ENCODE data around the gene STK32A.

STK32A gene

DNA sequence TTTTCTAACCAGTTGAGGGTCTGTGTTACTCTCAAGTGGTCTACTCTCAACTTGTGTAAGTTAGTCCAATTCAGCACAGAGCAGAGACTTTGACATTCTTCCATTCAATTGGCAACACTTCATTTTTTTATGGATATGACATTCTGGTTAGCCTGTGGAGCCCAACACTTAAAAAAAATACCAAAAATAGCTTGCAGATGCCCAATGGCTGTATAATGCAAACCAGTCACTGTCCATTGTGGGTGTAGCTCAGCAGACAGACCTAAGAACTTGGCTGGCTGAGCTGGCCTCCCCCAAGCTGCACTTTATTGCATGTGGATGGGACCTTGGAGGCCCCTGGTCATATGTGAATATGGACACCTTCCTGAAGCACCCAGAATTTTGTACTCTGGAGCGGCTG is 171.8 kb downstream of the STK32A start:
- H3K4me3 ChIP-seq (ENCODE audit: low read length), result no peak overlapping the region
- H3K27ac ChIP-seq (ENCODE audit: low read depth, low read length), result peak overlapping the region; percentile 92
- H3K9ac ChIP-seq (ENCODE audit: low read length), result no peak overlapping the region
- no peaks in the 10 kb centered on the region for H3K27me3 ChIP-seq (ENCODE audit: control insufficient read depth, insufficient read depth, low read length)
- peaks cover 55% of the 10 kb centered on the region for H3K4me1 ChIP-seq (ENCODE audit: control insufficient read depth, insufficient read depth, low read length)
- peaks cover 10% of the 10 kb centered on the region for H3K36me3 ChIP-seq (ENCODE audit: control insufficient read depth, insufficient read depth, low read length)

DNA sequence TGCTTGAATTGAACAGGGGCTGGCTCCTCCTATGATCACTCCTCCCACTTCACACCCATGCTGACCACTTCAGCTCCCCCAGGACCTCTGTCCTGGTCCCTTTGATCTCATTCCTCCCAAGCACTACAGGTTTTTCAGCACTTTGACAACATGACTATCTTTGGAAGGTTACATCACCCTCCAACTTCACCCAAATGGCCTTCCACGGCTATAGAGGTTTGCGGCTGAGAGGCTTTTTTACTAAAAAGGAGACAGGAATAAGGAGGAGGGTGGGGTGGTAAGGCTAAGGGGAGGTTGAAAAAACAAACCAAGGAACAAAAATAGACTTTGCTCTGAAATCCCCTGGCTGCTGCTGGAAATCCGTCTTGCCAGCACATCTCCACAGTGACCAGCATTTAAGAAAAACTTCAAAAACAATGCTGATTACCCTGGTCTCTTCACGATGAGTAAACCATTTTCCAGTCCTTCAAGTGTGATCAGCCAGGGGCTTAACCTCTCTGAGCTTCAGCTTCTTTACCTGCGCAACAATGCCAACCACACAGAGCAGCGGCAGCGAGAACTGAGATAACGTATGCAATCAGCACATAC is 172.4 kb downstream of the STK32A start:
- Histone ChIP-seq H3K4me1 (ENCODE audit: control insufficient read depth, insufficient read depth, low read length) (peaks cover 58% of the 10 kb centered on the region), H3K27me3 (ENCODE audit: control insufficient read depth, insufficient read depth, low read length) (no peaks in the 10 kb centered on the region), H3K27ac (ENCODE audit: low read depth, low read length) (peak overlapping the region; percentile 92), H3K36me3 (ENCODE audit: control insufficient read depth, insufficient read depth, low read length) (peaks cover 10% of the 10 kb centered on the region), H3K4me3 (ENCODE audit: low read length) (no peak overlapping the region), H3K9ac (ENCODE audit: low read length) (no peak overlapping the region)

DNA sequence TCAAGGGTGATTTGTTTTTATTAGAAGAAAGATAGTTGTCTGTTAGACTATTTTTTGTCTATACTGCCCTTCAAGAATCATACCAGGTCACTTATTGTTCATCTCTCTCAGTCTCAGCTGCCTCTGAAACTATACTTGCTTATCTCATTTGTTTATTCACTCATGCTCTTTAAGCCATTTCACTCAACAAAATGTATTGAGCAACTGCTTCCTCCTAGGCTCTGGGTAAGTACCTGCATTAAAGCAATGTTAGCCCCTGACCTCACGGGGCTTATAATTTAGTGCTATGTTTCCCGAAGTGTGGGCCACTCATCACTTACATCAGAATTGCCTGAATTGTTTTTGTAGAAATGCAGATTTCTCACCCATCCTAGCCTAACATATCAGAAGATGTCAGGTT is 174.2 kb downstream of the STK32A start:
- no peaks in the 10 kb centered on the region for H3K27me3 ChIP-seq (ENCODE audit: control insufficient read depth, insufficient read depth, low read length)
- H3K4me3 ChIP-seq (ENCODE audit: low read length), result no peak overlapping the region
- H3K36me3 ChIP-seq (ENCODE audit: control insufficient read depth, insufficient read depth, low read length), result peaks cover 10% of the 10 kb centered on the region
- peaks cover 62% of the 10 kb centered on the region for H3K4me1 ChIP-seq (ENCODE audit: control insufficient read depth, insufficient read depth, low read length)
- no peak overlapping the region for H3K9ac ChIP-seq (ENCODE audit: low read length)
- H3K27ac ChIP-seq (ENCODE audit: low read depth, low read length), result peak overlapping the region; percentile 64

DNA sequence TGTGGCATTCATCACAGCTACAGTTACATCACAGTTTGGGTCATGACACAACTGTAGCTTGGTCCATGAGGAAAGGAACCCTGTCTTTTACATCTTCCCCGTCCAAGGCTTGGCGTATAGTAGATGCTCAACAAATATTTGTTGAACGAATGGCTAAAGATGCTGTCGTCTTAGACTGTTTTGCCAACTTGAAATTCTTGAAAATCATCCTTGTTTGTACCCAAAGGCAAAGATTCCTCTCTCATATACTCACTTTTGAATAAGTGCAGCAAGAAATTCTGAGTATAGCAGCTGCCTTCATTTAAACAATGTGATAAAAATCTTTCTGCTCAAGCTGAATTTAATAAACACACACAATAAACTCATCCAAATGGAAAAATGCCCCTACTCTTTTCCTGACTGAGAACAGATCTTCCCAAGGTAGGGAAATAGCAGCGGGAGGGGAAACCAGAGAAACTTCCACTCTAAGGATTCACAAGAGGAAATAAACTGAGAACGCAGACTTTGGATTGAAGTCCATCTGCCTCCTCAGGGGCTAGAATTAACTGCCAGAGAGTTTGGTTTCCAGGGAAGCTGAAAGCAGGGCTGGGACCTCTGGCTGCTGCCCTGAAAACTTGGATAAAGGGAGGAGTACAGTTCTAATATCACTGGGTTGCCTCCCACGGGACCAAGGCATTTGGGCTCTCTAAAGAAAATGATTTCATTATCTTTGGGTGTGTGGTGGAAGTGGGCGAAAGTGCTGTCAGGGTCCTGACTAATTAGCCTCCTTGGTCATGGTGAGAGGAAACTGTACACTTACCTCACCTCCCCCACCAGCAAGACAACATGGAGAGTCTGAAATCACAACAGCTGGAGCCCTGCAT is 175.9 kb downstream of the STK32A start:
- Histone ChIP-seq H3K27me3 (ENCODE audit: control insufficient read depth, insufficient read depth, low read length) (no peaks in the 10 kb centered on the region), H3K4me1 (ENCODE audit: control insufficient read depth, insufficient read depth, low read length) (peaks cover 56% of the 10 kb centered on the region), H3K36me3 (ENCODE audit: control insufficient read depth, insufficient read depth, low read length) (peaks cover 8% of the 10 kb centered on the region), H3K27ac (ENCODE audit: low read depth, low read length) (peak overlapping the region; percentile 65), H3K9ac (ENCODE audit: low read length) (no peak overlapping the region), H3K4me3 (ENCODE audit: low read length) (no peak overlapping the region)

DNA sequence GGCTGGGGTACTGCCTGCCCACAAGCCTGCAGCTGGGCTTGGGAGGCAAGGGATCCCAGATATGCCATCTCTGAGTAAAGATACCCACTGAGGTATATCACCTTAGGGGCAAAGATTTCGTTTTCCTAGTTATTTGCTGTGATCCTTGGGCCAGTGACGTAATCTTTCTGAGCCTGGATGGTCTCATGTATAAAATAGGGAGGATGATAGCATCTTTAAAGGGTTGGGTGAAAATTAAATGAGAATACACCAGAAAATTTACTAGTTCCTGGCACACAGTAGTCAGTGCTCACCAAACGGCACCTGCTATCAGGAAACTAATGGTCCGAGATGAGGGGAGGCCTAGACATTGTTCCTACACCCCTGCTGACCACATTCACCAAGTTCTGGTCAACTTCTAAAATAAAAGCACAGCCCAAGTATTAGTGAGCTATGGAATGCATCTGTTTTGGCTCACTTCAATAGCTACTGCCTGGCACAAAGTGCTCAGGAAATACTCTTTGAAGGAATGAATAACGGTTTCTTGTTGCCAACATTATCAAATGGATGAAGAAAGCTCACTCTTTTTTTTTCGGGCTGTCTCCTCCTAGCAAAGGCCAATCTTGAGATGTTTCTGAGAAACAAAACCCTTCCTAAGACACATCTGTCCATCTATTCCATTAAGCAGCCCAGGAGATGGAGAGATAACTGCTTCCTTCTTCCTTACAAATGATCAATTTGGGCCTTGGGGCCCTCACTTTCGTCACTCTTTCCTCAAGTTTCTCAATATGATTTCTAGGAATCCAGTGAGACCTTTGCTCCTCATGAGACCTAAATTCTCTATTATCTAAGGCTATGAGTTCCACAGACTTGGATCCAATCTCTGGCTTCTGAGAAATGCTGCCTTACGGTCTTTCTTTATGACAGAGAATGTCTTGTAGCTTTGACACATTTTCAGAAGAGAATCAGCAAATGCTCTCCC is 176.8 kb downstream of the STK32A start:
- Histone ChIP-seq H3K4me3 (ENCODE audit: low read length) (no peak overlapping the region), H3K4me1 (ENCODE audit: control insufficient read depth, insufficient read depth, low read length) (peaks cover 60% of the 10 kb centered on the region), H3K27me3 (ENCODE audit: control insufficient read depth, insufficient read depth, low read length) (no peaks in the 10 kb centered on the region), H3K27ac (ENCODE audit: low read depth, low read length) (peak overlapping the region; percentile 65), H3K36me3 (ENCODE audit: control insufficient read depth, insufficient read depth, low read length) (peaks cover 8% of the 10 kb centered on the region), H3K9ac (ENCODE audit: low read length) (no peak overlapping the region)

DNA sequence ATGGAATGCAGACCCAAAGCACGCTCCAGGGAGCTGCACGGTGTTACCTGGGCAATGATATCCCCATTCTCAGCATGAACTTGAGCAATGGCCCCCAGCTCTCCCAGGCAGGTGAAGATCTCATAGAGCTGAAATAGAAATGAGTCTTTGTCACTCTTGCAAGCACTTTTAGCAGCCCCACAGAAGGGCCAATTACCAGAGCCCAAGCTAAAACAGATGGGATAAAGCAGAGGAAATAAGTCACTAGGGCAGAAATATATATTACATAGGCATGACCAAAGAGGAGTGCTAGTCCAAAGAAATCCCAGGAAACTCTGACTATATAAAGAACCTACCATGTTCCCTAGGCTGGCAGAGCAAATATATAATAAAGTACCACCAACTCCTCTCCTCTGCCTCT is 177.7 kb downstream of the STK32A start:
- Histone ChIP-seq H3K27ac (ENCODE audit: low read depth, low read length) (peak overlapping the region; percentile 65), H3K36me3 (ENCODE audit: control insufficient read depth, insufficient read depth, low read length) (peaks cover 5% of the 10 kb centered on the region), H3K27me3 (ENCODE audit: control insufficient read depth, insufficient read depth, low read length) (no peaks in the 10 kb centered on the region), H3K4me3 (ENCODE audit: low read length) (no peak overlapping the region), H3K9ac (ENCODE audit: low read length) (no peak overlapping the region), H3K4me1 (ENCODE audit: control insufficient read depth, insufficient read depth, low read length) (peaks cover 60% of the 10 kb centered on the region)

DNA sequence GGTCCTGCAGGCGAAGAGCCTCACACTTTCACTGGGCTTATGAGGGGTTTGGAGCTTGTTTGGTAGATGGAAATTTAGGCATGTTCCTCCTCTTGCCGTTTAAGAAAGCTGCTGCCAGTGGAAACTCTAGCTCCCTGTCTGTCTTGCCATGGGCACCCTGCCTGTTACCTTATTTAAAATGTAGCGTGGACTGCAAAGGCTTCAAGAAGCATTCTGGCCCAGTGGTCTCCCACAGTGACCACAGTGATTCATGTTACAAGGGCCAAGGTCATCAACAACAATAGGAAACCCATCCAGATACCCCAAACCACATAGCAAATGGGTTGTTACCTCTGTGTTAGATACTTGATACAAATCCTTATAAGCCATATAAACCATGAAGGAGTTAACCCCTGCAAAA is 178.4 kb downstream of the STK32A start:
- Histone ChIP-seq H3K4me1 (ENCODE audit: control insufficient read depth, insufficient read depth, low read length) (peaks cover 61% of the 10 kb centered on the region), H3K36me3 (ENCODE audit: control insufficient read depth, insufficient read depth, low read length) (peaks cover 3% of the 10 kb centered on the region), H3K27me3 (ENCODE audit: control insufficient read depth, insufficient read depth, low read length) (no peaks in the 10 kb centered on the region), H3K27ac (ENCODE audit: low read depth, low read length) (peak overlapping the region; percentile 65), H3K4me3 (ENCODE audit: low read length) (no peak overlapping the region), H3K9ac (ENCODE audit: low read length) (no peak overlapping the region)

DNA sequence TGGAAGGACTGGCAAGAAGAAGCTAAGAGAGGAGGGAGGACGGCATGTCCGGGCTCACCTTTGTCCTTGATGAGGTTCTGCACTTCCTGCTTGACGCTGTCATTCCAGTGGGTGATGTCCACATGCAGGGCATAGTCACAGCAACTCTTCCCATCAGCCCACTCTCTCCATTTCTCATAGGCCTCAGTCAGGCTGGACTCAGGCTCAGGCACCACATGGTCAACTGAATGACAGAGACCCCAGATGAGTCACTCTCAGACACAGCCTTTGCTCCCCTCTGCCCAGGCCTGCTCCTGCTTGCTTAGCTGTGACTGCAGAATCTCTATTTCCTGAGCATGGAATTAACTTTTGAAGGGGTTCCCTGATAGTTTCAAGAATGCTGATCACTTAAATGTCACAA is 180.8 kb downstream of the STK32A start:
- H3K9ac ChIP-seq (ENCODE audit: low read length), result no peak overlapping the region
- peak overlapping the region; percentile 78 for H3K27ac ChIP-seq (ENCODE audit: low read depth, low read length)
- no peak overlapping the region for H3K4me3 ChIP-seq (ENCODE audit: low read length)
- H3K36me3 ChIP-seq (ENCODE audit: control insufficient read depth, insufficient read depth, low read length), result no peaks in the 10 kb centered on the region
- H3K27me3 ChIP-seq (ENCODE audit: control insufficient read depth, insufficient read depth, low read length), result no peaks in the 10 kb centered on the region
- peaks cover 61% of the 10 kb centered on the region for H3K4me1 ChIP-seq (ENCODE audit: control insufficient read depth, insufficient read depth, low read length)

DNA sequence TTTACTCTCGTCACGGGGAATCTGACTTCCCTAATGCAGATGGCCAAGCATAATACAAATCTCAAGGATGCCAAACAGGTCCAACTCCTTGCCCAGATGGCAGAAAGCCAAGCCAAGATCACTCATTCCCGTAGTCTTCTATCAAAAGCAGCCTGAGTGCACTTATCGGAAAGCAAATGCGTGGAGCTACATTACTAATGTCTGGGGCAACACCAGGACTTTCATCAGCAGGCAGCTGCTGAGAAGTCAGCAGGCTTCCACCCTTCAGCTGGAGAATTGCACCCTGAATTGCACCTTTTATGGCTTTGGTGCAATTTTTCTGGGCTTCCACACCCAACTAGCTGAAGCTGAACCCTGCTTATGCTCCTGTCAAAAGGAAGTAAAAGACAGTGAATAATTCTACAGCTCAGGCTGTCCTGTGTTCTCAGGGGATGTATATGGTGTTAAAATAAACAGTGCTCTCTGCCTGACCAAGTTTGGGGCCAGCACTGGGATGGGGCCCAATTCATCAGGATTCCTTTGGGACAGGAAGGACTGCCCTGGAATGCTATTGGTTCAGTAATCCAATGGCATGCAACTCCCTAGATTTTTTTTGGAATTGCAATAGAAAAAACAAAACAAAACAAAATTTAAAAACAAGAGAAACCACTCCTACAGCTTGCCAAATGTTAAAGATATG is 182.4 kb downstream of the STK32A start:
- peak overlapping the region; percentile 78 for H3K27ac ChIP-seq (ENCODE audit: low read depth, low read length)
- no peak overlapping the region for H3K9ac ChIP-seq (ENCODE audit: low read length)

DNA sequence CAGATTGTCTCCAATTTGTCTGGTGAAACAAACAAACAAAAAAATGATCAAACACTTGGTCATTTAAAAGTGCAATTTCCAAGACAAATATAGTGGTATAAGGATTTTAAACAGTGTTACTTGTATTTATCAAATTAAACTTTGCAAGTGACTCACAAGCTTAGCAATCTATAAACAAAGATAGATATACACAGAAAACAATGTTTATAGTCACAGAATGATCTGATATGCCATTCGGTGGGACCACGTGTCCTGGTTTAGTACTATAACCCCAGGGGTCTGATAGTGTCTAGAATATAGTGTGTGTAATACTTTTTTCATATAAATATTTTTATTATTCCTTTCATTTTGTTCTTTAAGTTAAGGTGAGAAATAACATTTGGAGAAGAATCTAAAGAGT is 183.8 kb downstream of the STK32A start:
- no peak overlapping the region for H3K9ac ChIP-seq (ENCODE audit: low read length)
- H3K36me3 ChIP-seq (ENCODE audit: control insufficient read depth, insufficient read depth, low read length), result no peaks in the 10 kb centered on the region
- H3K27ac ChIP-seq (ENCODE audit: low read depth, low read length), result peak overlapping the region; percentile 78

More for the DNA sequence above, 182.4 kb downstream of the STK32A start:
- Histone ChIP-seq H3K4me1 (ENCODE audit: control insufficient read depth, insufficient read depth, low read length) (peaks cover 48% of the 10 kb centered on the region), H3K4me3 (ENCODE audit: low read length) (no peak overlapping the region), H3K36me3 (ENCODE audit: control insufficient read depth, insufficient read depth, low read length) (no peaks in the 10 kb centered on the region), H3K27me3 (ENCODE audit: control insufficient read depth, insufficient read depth, low read length) (no peaks in the 10 kb centered on the region)

DNA sequence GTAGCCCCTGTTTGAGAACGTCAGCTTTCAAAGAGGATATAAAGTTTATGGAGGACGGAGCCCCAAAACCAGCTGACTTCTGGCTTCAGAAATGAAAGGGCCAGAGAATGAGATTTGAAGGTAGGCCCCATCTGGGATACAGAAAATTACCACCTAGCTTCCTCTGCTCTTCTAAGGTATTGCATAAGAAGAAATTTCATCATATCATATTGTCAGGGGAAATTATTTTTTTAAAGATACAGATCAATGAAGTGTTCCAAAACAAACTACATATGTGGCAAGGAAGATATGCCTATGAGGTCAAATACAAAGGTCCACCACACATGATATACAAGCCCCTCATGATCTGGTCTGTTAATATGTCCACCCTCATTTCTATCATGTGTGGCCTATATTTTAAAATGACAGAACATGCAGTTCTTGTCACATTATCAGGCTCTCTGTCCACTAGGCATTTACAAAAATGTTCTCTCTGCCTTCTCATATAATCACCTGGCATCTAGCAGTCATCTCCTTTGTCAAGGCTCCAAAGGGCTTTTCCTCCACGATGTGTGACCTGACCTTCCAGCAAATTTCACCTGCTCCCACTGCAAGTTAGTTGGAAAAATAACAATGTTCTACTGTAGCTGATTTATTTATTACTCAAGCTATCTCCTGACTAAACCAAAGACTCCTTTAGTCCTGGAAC is 192.0 kb downstream of the STK32A start:
- Histone ChIP-seq H3K9ac (ENCODE audit: low read length) (no peak overlapping the region), H3K27ac (ENCODE audit: low read depth, low read length) (no peak overlapping the region), H3K4me1 (ENCODE audit: control insufficient read depth, insufficient read depth, low read length) (peaks cover 30% of the 10 kb centered on the region), H3K27me3 (ENCODE audit: control insufficient read depth, insufficient read depth, low read length) (no peaks in the 10 kb centered on the region), H3K4me3 (ENCODE audit: low read length) (no peak overlapping the region), H3K36me3 (ENCODE audit: control insufficient read depth, insufficient read depth, low read length) (no peaks in the 10 kb centered on the region)

More for the DNA sequence above, 183.8 kb downstream of the STK32A start:
- H3K4me3 ChIP-seq (ENCODE audit: low read length), result no peak overlapping the region
- H3K27me3 ChIP-seq (ENCODE audit: control insufficient read depth, insufficient read depth, low read length), result no peaks in the 10 kb centered on the region
- H3K4me1 ChIP-seq (ENCODE audit: control insufficient read depth, insufficient read depth, low read length), result peaks cover 42% of the 10 kb centered on the region
